ENCODE measurements around the gene MCM3.

MCM3 gene

GRCh38 chr6:52300489-52300931 lies 16.0 kb upstream of the MCM3 start:
- Histone ChIP-seq H3K4me3 (ENCODE audit: low read length, poor library complexity, severe bottlenecking) (no peak overlapping the region), H3K79me2 (ENCODE audit: insufficient read depth, low read length) (0 out of 2 replicates have a peak, but pooled peaks cover under 1% of the 10 kb centered on the region), H3K36me3 (ENCODE audit: insufficient read depth, low read length) (no peaks in the 10 kb centered on the region), H3K4me2 (ENCODE audit: low read depth, low read length, poor library complexity, severe bottlenecking) (no peak overlapping the region), H3F3A (ENCODE audit: low read depth) (peaks cover under 1% of the 10 kb centered on the region; the same call in 1 of the 2 replicates), H2AFZ (ENCODE audit: low read length) (no peak overlapping the region), H3K9ac (ENCODE audit: low read depth, low read length, poor library complexity, severe bottlenecking) (no peak overlapping the region), H3K27me3 (ENCODE audit: insufficient read depth, low read length, poor library complexity, severe bottlenecking) (no peaks in the 10 kb centered on the region), H3K9me3 (ENCODE audit: insufficient read depth, low read depth, low read length) (no peaks in the 10 kb centered on the region; the same call in 1 of the 2 replicates), H4K20me1 (ENCODE audit: insufficient read depth, low read length, poor library complexity, severe bottlenecking) (no peaks in the 10 kb centered on the region), H3K9me2 (replicated peaks; ENCODE audit: low read depth, low read length) (no peaks in the 10 kb centered on the region), H3K4me1 (ENCODE audit: insufficient read depth, low read length, poor library complexity, severe bottlenecking) (peaks cover 26% of the 10 kb centered on the region)
- no peak for TF ChIP-seq EZH2phosphoT487 (IDR thresholded peaks at IDR 0.05; ENCODE audit: borderline replicate concordance)
- TF ChIP-seq, protein P1, sequence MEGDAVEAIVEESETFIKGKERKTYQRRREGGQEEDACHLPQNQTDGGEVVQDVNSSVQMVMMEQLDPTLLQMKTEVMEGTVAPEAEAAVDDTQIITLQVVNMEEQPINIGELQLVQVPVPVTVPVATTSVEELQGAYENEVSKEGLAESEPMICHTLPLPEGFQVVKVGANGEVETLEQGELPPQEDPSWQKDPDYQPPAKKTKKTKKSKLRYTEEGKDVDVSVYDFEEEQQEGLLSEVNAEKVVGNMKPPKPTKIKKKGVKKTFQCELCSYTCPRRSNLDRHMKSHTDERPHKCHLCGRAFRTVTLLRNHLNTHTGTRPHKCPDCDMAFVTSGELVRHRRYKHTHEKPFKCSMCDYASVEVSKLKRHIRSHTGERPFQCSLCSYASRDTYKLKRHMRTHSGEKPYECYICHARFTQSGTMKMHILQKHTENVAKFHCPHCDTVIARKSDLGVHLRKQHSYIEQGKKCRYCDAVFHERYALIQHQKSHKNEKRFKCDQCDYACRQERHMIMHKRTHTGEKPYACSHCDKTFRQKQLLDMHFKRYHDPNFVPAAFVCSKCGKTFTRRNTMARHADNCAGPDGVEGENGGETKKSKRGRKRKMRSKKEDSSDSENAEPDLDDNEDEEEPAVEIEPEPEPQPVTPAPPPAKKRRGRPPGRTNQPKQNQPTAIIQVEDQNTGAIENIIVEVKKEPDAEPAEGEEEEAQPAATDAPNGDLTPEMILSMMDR (conservative IDR thresholded peaks at IDR 0.05; ENCODE audit: low read length), result no peak

- no peaks in the 10 kb centered on the region for H3K9me2 ChIP-seq (replicated peaks; ENCODE audit: low read depth, low read length)
- no peak overlapping the region for H3K4me3 ChIP-seq (ENCODE audit: low read length, poor library complexity, severe bottlenecking)
- H3K9me3 ChIP-seq (ENCODE audit: insufficient read depth, low read depth, low read length), result no peaks in the 10 kb centered on the region; the same call in 1 of the 2 replicates
- H2AFZ ChIP-seq (ENCODE audit: low read length), result no peak overlapping the region
- H3K79me2 ChIP-seq (ENCODE audit: insufficient read depth, low read length), result no peaks in the 10 kb centered on the region
- no peaks in the 10 kb centered on the region for H3K36me3 ChIP-seq (ENCODE audit: insufficient read depth, low read length)
- TF ChIP-seq, protein P1 (conservative IDR thresholded peaks at IDR 0.05; ENCODE audit: low read length), result no peak
- TF ChIP-seq EZH2phosphoT487 (IDR thresholded peaks at IDR 0.05; ENCODE audit: borderline replicate concordance), result no peak
- no peak overlapping the region for H3K4me2 ChIP-seq (ENCODE audit: low read depth, low read length, poor library complexity, severe bottlenecking)
- H3K27me3 ChIP-seq (ENCODE audit: insufficient read depth, low read length, poor library complexity, severe bottlenecking), result no peaks in the 10 kb centered on the region
- H4K20me1 ChIP-seq (ENCODE audit: insufficient read depth, low read length, poor library complexity, severe bottlenecking), result no peaks in the 10 kb centered on the region
- H3F3A ChIP-seq (ENCODE audit: low read depth), result no peaks in the 10 kb centered on the region
- H3K4me1 ChIP-seq (ENCODE audit: insufficient read depth, low read length, poor library complexity, severe bottlenecking), result peaks cover 18% of the 10 kb centered on the region
- H3K9ac ChIP-seq (ENCODE audit: low read depth, low read length, poor library complexity, severe bottlenecking), result no peak overlapping the region
Measured at GRCh38 chr6:52299653-52300052, 15.1 kb upstream of the MCM3 start.

- Histone ChIP-seq H3K4me1 (ENCODE audit: insufficient read depth, low read length, poor library complexity, severe bottlenecking) (peaks cover 3% of the 10 kb centered on the region), H3K9me3 (ENCODE audit: insufficient read depth, low read depth, low read length) (no peaks in the 10 kb centered on the region; the same call in 1 of the 2 replicates), H2AFZ (ENCODE audit: low read length) (no peak overlapping the region), H3K4me3 (ENCODE audit: low read length, poor library complexity, severe bottlenecking) (no peak overlapping the region), H3K79me2 (ENCODE audit: insufficient read depth, low read length) (no peaks in the 10 kb centered on the region), H3K9me2 (replicated peaks; ENCODE audit: low read depth, low read length) (no peaks in the 10 kb centered on the region), H3K27me3 (ENCODE audit: insufficient read depth, low read length, poor library complexity, severe bottlenecking) (no peaks in the 10 kb centered on the region), H3K36me3 (ENCODE audit: insufficient read depth, low read length) (no peaks in the 10 kb centered on the region), H3F3A (ENCODE audit: low read depth) (no peaks in the 10 kb centered on the region), H4K20me1 (ENCODE audit: insufficient read depth, low read length, poor library complexity, severe bottlenecking) (no peaks in the 10 kb centered on the region), H3K9ac (ENCODE audit: low read depth, low read length, poor library complexity, severe bottlenecking) (no peak overlapping the region), H3K4me2 (ENCODE audit: low read depth, low read length, poor library complexity, severe bottlenecking) (no peak overlapping the region)
- TF ChIP-seq, protein P1 (conservative IDR thresholded peaks at IDR 0.05; ENCODE audit: low read length), result no peak
Measured at GRCh38 chr6:52297433-52297832, 12.9 kb upstream of the MCM3 start.

Data from Loucy (cell line).